Natural killer cell (primary cell): ENCODE data around the gene UQCRC2. TPM values are rescaled to one million over a fixed set of nuclear protein-coding genes. Genes with fewer than 3 reads are reported as not detected.
A peak's percentile ranks its signal among the peaks of the same experiment; 100 is the strongest.
"Not testable (repeated sequence)": the region's sequence is repeated elsewhere in the genome, so short reads cannot be mapped to it uniquely, and the experiment has no call there.

ENCODE experiments used
- ATAC-seq, 3 donors: fragments of 150-1000 bp in 2 of 3; fragments of 200-7000 bp in 1 of 3; cut with Tn5 transposase; 1 replicate in 1 of 3; 2 replicates in 2 of 3; pipeline ENCODE4 v1.10.0; 2021; ENCODE audit warnings: mild to moderate bottlenecking in 2 of 3, moderate library complexity in 2 of 3
- DNase-seq, 2 donors: peaks; one replicate each; pipeline versions ENCODE4 v3.0.0 to v3.0.0-alpha.2; 2013 to 2021; ENCODE audit warnings: mixed read lengths in 1 of 2
- H3K27ac ChIP-seq: one replicate; pipeline ENCODE4 v1.5.1; 2013; ENCODE audit warnings: mild to moderate bottlenecking, low read length
- H3K27me3 ChIP-seq: one replicate; pipeline ENCODE4 v1.6.1; 2013; ENCODE audit warnings: low read length; ENCODE audit not compliant: control insufficient read depth, insufficient read depth
- H3K36me3 ChIP-seq: one replicate; pipeline ENCODE4 v1.6.1; 2013; ENCODE audit warnings: low read length; ENCODE audit not compliant: control insufficient read depth, insufficient read depth
- H3K4me1 ChIP-seq: one replicate; pipeline ENCODE4 v1.6.1; 2013; ENCODE audit warnings: low read length; ENCODE audit not compliant: control insufficient read depth, insufficient read depth
- H3K4me3 ChIP-seq: one replicate; pipeline ENCODE4 v1.5.1; 2013; ENCODE audit warnings: low read length
- H3K9me3 ChIP-seq: one replicate; pipeline ENCODE4 v1.6.1; 2013; ENCODE audit warnings: low read length; ENCODE audit not compliant: control insufficient read depth, insufficient read depth
- H3K27ac Mint-ChIP-seq, 2 donors: one replicate each; pipeline ENCODE4 v1.8.0; 2022; ENCODE audit warnings: mild to moderate bottlenecking in 2 of 2, mixed read lengths in 2 of 2, moderate library complexity in 1 of 2
- H3K27me3 Mint-ChIP-seq, 2 donors: one replicate each; pipeline ENCODE4 v1.8.0; 2022; ENCODE audit warnings: low read depth in 2 of 2, mixed read lengths in 2 of 2
- H3K36me3 Mint-ChIP-seq: one replicate; pipeline ENCODE4 v1.8.0; 2022; ENCODE audit warnings: mixed read lengths
- H3K4me1 Mint-ChIP-seq, 2 donors: one replicate each; pipeline ENCODE4 v1.8.0; 2022; ENCODE audit warnings: mixed read lengths in 2 of 2
- H3K4me3 Mint-ChIP-seq: one replicate; pipeline ENCODE4 v1.8.0; 2022; ENCODE audit warnings: mild to moderate bottlenecking, moderate library complexity, mixed read lengths
- H3K9me3 Mint-ChIP-seq, 2 donors: one replicate each; pipeline ENCODE4 v1.8.0; 2022; ENCODE audit warnings: mixed read lengths in 2 of 2
- WGBS: methylation state at CpG from one replicate; pipeline ENCODE4 v1.1.7; 2013; ENCODE audit warnings: missing lambda C conversion rate; ENCODE audit not compliant: insufficient coverage; 5-methylcytosine and 5-hydroxymethylcytosine counted together
- intact Hi-C: fragments of 100-400 bp; cut with micrococcal nuclease; formaldehyde crosslinking; loops from one replicate; pipeline ENCODE4 v1.14.2; 2022
- total RNA-seq, 4 donors: library from RNA; stranded (reverse); fragments of 120-200 nt in 1 of 4; gene quantifications; one replicate each; pipeline versions ENCODE4 v1.2.3 to v1.2.4, GENCODE V29; 2013 to 2022
- TF ChIP-seq, protein P1 (sequence below): fragments of 200-600 bp; IDR thresholded peaks from one replicate; pipeline ENCODE4 v1.8.0; 2022; ENCODE audit warnings: antibody characterized with exemption

UQCRC2 gene
- total RNA-seq, 3 donors from 2014 or later (not counting 1 experiment from before 2014, with no cell fraction given) = 162 to 177 (median 177) TPM

DNA sequence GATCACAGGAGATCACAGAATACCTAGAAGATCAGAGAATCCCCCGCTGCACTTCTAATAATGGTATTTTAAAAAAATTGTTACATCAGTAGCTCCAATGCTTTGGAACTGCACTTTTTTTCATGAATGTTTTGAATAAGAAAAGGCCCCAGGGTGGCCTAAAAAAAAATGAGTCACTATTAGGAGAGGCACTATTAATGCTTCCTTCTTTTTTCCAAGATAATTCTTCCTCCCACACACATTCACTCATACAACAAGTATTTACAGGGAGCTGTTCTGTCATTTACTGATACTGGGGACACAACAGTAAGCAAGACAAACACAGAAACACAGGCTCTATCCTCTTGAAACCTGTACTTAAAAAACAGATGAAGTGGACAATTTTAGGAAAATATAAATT lies 48.4 kb downstream of the UQCRC2 start:
- Histone ChIP-seq H3K36me3 (no peaks in the 10 kb centered on the region), H3K27ac (no peak overlapping the region), H3K9me3 (no peaks in the 10 kb centered on the region), H3K4me3 (no peak overlapping the region), H3K27me3 (no peaks in the 10 kb centered on the region), H3K4me1 (peaks cover 7% of the 10 kb centered on the region)
- 75% methylated on average over 1 of the region's 1 CpG for WGBS
- H3K27me3 Mint-ChIP-seq = peaks cover 0 to 9% of the 10 kb centered on the region in 2 donors
- no peak overlapping the region for H3K27ac Mint-ChIP-seq
- peaks cover 10% of the 10 kb centered on the region in 2 donors for H3K4me1 Mint-ChIP-seq
- no peak overlapping the region for H3K4me3 Mint-ChIP-seq
- no peak for ATAC-seq
- intact Hi-C loops = loop anchor here (1.0 kb wide), 3 partner anchors 76 to 296 kb away; partner anchors contain the start of gene POLR3E
- no peaks in the 10 kb centered on the region for H3K9me3 Mint-ChIP-seq
- no peaks in the 10 kb centered on the region for H3K36me3 Mint-ChIP-seq
- peak in 1 of 2 donors; percentile 14 for DNase-seq
- TF ChIP-seq, protein P1, sequence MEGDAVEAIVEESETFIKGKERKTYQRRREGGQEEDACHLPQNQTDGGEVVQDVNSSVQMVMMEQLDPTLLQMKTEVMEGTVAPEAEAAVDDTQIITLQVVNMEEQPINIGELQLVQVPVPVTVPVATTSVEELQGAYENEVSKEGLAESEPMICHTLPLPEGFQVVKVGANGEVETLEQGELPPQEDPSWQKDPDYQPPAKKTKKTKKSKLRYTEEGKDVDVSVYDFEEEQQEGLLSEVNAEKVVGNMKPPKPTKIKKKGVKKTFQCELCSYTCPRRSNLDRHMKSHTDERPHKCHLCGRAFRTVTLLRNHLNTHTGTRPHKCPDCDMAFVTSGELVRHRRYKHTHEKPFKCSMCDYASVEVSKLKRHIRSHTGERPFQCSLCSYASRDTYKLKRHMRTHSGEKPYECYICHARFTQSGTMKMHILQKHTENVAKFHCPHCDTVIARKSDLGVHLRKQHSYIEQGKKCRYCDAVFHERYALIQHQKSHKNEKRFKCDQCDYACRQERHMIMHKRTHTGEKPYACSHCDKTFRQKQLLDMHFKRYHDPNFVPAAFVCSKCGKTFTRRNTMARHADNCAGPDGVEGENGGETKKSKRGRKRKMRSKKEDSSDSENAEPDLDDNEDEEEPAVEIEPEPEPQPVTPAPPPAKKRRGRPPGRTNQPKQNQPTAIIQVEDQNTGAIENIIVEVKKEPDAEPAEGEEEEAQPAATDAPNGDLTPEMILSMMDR = no peak

DNA sequence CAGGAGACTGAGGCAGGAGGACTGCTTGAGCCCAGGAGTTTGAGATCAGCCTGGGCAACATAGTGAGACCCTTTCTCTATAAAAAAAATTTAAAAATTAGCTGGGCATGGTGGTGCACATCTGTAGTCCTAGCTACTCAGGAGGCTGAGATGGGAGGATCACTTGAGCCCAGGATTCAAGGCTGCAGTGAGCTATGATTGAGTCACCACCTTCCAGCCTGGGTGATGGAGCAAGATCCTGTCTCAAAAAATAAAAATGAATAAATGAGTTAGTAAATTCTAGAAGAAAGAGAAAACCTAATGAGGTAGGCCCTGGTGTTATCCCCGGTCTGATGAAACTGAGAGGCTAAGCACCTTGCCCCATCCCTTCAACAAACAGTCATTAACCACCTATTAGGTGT lies 48.9 kb downstream of the UQCRC2 start:
- H3K4me1 ChIP-seq = peaks cover 10% of the 10 kb centered on the region
- intact Hi-C loops, H3K27ac Mint-ChIP-seq, H3K36me3 Mint-ChIP-seq, H3K27ac ChIP-seq, H3K36me3 ChIP-seq, H3K27me3 Mint-ChIP-seq, DNase-seq, H3K27me3 ChIP-seq, H3K4me3 ChIP-seq, H3K9me3 Mint-ChIP-seq, ATAC-seq, H3K4me3 Mint-ChIP-seq, H3K9me3 ChIP-seq: not testable (repeated sequence)
- WGBS = 88% methylated on average over 1 of the region's 1 CpG
- H3K4me1 Mint-ChIP-seq = peaks cover 14% of the 10 kb centered on the region in 2 donors

DNA sequence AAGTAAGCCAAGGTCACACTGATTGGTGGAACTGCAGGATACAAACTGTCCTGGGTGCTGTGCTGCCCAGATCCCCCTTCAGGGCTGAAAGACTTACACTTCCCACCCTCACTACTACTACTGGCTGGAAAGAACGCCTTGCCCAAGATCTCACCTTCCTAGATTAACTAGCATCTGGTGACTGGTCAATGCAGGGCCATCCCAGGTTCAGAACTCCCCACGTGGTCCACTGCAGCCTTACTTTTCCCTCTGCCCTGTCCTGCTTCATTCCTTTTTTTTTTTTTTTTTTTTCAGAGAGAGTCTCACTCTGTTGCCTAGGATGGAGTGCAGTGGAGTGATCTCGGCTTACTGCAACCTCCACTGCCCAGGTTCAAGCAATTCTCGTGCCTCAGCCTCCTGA lies 50.0 kb downstream of the UQCRC2 start:
- H3K36me3 Mint-ChIP-seq = no peaks in the 10 kb centered on the region
- ATAC-seq (no peak), DNase-seq (no peak)
- Histone ChIP-seq H3K27ac (no peak overlapping the region), H3K9me3 (no peaks in the 10 kb centered on the region), H3K4me3 (no peak overlapping the region), H3K4me1 (peaks cover 15% of the 10 kb centered on the region), H3K27me3 (no peaks in the 10 kb centered on the region), H3K36me3 (no peaks in the 10 kb centered on the region)
- TF ChIP-seq, protein P1 = no peak
- WGBS = 89% methylated on average over 4 of the region's 4 CpGs
- no peak overlapping the region for H3K27ac Mint-ChIP-seq
- H3K9me3 Mint-ChIP-seq = no peaks in the 10 kb centered on the region
- H3K27me3 Mint-ChIP-seq = peaks cover 0 to 7% of the 10 kb centered on the region in 2 donors
- H3K4me1 Mint-ChIP-seq = peaks cover 21% of the 10 kb centered on the region in 2 donors
- H3K4me3 Mint-ChIP-seq = no peak overlapping the region
- intact Hi-C loops = no loop called here

DNA sequence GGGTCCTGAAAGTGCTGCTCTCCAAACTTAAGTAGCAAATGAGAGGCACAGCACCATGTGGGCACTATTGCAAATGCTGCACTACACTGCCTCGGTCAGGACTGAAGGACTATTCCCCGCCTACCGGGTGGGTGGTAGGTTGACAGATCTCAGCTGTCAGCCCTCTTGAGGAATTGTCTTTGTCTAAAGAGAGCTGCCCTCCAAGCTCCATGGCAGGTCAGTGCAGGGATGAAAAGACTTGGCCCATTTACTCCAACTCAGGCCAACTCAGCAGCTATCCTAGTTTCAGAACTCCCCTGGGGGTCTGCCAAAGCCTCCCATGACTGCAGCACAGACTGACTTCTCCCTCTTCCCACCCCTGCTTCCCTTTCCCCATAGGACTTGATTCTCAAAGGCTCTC lies 51.2 kb downstream of the UQCRC2 start:
- WGBS = 96% methylated on average over 3 of the region's 3 CpGs
- no peak overlapping the region for H3K4me3 Mint-ChIP-seq

More for the DNA sequence above, 51.2 kb downstream of the UQCRC2 start:
- H3K9me3 ChIP-seq = no peaks in the 10 kb centered on the region
- H3K4me1 ChIP-seq = peaks cover 24% of the 10 kb centered on the region
- no peak overlapping the region for H3K27ac Mint-ChIP-seq
- H3K36me3 Mint-ChIP-seq = no peaks in the 10 kb centered on the region
- DNase-seq = no peak
- peaks cover 0 to 7% of the 10 kb centered on the region in 2 donors for H3K27me3 Mint-ChIP-seq
- H3K4me3 ChIP-seq = no peak overlapping the region
- TF ChIP-seq, protein P1 = no peak
- no peak for ATAC-seq
- peaks cover 21 to 32% of the 10 kb centered on the region in 2 donors for H3K4me1 Mint-ChIP-seq
- H3K36me3 ChIP-seq = no peaks in the 10 kb centered on the region
- H3K27ac ChIP-seq = no peak overlapping the region
- H3K27me3 ChIP-seq = no peaks in the 10 kb centered on the region
- H3K9me3 Mint-ChIP-seq = no peaks in the 10 kb centered on the region
- intact Hi-C loops = no loop called here
